Left hindlimb (tissue), 1 donor: ENCODE data around the gene HIVEP3.

ENCODE experiments used
- DNase-seq: peaks from one replicate; pipeline ENCODE4 v3.0.0-alpha.2; 2018

Gene HIVEP3

GRCh38 chr1:41661428-41662060 lies 257.2 kb downstream of the HIVEP3 start:
- no peak for DNase-seq

GRCh38 chr1:41660570-41661427 lies 257.9 kb downstream of the HIVEP3 start:
- DNase-seq, result no peak

- no peak for DNase-seq
Measured at GRCh38 chr1:41659903-41660302, 258.8 kb downstream of the HIVEP3 start.

- DNase-seq, result no peak
Measured at GRCh38 chr1:41659159-41659495, 259.6 kb downstream of the HIVEP3 start.

- DNase-seq, result peak; percentile 25
Measured at GRCh38 chr1:41658431-41659158, 260.1 kb downstream of the HIVEP3 start.

DNA sequence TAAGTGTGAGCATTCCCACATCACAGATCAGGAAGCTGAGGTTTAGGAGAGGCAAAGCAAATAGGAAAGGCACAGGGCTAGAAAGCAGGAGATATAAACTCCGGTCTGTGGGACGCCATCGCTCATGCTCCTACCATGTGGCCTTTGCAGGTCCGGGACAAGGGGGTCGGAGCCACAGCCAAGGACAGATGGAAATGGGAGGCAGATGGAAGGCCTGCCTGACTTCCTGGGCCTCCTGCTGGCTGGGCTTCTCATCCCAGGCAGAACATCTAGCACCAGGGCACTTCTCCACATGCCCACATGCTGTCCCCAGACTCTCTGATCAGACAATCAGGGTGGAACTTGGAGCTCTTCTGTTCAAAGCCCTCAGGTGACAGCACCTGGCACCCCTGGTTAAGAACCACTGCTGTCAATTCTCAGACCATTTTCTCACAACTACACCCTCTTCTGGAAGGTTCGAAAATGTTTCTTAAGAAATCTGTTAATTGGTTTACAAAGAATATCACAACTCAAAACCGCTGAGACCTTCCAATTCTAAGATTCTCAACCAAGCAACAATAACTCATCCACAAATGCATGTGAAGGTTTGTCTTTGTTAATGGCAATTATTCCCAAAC lies 260.9 kb downstream of the HIVEP3 start:
- DNase-seq, result peak; percentile 25

DNA sequence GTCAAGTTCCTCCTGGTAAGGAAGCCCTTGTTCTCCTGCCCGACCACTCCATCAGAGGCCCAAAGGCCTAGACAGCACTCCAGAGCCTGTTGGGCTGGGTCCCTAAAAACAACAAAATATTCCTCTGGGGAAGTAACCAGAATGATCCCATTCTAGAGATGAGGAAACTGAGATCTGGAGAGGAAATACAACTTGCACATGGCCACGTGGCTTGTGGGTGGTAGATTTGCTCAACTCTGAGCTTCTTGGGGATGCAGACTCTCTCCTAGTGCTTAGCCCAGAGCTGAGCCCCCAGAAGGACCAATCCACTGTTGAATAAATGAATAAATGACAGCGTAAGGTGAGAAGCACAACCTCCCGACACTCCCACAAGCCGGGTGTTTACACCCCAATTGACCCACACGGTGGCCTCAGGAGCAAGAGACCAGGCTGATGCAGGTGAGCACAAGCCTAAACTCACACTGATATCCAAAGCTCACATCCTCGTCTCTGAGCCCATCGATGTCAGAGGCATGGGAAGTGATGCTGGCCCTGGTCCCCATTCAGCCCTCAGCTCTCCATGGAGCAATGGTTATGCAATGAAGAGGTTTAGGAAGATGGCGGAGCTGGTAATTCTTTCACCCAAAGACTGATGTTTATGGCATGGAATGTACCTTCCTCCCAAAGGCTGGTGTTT lies 261.8 kb downstream of the HIVEP3 start:
- DNase-seq, result peak; percentile 15

DNA sequence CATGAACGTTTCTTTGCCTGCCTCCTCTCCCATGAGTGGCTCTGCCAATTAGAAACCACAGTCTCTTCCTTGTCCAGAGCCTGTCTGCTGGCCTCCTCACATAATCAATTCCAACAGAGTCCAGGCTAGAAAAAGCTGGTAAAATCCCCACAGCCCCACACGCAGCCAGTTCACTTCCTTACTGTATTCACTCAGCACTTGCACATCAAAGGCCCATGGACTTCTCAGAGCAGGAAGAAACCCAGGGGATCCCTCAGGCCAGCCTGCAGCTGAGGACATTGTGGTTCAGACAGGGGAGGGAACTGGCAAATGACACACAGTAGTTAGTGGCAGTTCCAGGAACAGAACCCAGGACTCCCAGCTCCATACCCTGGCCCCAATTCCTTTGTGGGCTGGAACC lies 262.7 kb downstream of the HIVEP3 start:
- DNase-seq, result peak; percentile 36

- DNase-seq, result peak; percentile 5
Measured at GRCh38 chr1:41655632-41656031, 263.1 kb downstream of the HIVEP3 start.

DNA sequence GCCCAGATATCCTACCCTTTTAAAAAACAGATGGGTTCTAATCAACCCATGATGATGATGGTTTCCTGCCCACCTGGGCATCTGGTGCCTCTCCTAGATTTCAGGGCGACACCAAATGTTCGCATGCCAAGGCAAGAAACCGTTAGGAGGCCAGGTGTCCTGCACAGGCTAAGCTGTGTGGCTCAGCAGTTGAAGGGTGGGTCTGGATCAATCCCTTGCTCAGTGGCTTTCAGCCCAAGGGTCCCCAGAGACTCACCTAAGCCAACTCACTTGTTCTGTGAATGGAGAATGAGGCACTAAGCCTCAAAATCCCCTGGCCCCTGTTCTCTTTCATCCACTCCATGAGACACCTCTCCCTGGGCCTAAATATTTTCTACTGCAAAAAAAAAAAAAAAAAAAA lies 265.1 kb downstream of the HIVEP3 start:
- DNase-seq, result no peak

- peak; percentile 18 for DNase-seq
Measured at GRCh38 chr1:41652384-41653265, 266.1 kb downstream of the HIVEP3 start.

- DNase-seq, result peak; percentile 29
Measured at GRCh38 chr1:41650028-41650880, 268.5 kb downstream of the HIVEP3 start.

DNA sequence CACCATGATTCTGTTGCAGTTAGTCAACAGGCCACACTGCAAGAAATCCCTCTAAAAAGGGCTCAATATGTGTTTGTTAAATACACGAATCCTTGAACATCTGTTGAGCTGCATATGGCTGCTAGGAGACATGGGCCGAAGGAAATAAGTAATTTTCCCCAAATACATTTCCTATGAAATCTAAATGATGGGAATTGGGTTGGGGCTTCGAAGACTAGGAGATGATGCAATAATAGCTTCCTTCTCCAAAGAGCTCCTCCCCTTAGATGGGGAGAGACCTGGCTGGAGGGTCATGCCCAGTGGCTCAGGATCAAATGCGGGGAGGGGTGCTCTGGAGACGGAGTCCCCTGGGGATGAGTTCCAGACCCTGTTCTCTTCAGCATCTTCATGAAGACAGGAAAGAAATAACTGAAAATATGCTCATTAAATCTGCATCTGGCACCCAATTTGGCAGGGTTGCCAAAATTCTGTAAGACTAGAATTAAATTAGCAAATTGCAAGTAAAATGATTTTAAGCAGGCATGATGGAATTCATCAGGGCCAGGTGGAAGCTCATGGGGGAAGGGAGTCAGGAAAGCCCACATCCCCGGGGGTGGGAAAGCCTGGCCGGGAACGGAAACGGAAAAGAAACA lies 269.2 kb downstream of the HIVEP3 start:
- peak; percentile 15 for DNase-seq

DNA sequence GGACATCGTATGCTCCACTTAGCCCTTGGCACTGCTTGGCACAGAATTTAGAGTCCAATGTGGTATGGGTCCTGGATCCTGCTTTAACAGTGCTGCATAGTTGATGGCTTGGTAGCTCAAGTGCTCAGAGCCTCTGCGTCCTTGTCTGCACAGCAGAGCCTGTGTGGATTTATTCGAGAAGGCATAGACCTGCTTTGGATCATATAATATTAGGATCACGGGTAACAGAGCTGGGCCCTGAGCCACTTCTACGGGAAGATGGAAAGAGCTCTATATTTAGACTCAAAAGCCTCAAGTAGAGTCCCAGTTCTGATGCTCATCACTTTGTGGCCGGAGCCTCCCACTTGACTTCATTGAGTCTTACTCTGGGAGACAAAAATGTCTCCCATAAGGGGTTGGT lies 269.9 kb downstream of the HIVEP3 start:
- peak; percentile 25 for DNase-seq

DNA sequence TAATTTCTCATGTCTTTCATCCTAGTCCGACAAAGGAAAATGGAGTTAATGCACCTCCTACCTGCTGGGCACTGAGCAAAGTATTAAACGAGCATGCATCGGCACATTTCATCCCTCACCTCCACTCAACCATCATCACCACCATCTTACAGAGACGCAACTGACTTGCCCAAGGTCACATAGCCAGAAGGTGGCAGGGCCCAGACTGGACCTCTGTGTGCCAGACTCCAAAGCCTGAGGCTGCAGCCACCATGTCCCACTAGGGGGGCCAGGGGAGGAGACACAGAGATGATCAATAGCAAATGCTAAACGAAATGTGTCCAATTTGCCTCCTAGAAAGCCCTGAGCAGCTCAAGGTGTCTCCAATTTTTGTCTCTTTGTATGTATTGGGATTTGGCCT lies 270.5 kb downstream of the HIVEP3 start:
- DNase-seq, result peak; percentile 0

DNA sequence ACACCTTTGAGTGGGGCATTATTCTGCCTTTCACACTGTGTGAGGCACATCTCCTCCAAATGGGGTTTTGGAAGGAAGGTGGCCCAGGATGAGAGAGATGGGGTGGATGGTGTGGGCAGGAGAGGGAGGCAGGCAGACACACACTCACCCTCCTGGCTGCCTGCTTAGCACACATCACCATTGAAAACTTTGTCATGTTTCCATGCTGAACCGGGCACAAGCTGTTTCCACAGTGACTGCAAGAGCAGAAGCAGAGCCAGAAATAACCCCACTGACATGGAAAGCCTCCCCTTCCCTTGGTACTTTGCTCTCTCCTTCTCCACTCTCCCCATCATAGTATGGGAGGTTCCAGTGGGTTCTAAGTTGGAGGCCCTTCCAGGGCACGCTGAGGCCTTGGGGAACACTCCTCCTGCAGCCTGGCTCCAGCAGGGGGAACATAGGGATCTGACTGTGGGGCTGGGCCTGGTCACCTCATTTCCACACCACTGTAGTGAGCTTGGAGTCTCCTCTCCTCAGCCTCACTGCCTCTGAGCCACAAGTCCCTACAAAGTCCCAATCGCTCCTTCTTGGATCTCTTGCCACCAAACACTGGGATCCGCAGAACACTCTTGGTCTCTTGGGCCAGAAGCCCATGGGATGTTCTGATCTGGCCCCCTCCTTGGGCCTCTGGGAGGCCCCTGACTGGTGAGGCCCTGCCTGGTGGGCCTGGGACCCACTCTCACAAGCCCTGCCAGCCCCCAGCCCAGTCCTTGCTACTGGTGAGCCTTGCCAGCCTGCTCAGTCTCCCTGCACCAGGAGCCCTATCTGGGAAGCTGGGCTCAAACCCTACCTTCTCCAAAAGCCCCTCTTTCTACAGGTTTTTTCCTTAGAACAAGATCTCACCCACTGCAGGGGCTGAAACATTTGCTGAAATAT lies 271.2 kb downstream of the HIVEP3 start:
- peak; percentile 12 for DNase-seq

DNA sequence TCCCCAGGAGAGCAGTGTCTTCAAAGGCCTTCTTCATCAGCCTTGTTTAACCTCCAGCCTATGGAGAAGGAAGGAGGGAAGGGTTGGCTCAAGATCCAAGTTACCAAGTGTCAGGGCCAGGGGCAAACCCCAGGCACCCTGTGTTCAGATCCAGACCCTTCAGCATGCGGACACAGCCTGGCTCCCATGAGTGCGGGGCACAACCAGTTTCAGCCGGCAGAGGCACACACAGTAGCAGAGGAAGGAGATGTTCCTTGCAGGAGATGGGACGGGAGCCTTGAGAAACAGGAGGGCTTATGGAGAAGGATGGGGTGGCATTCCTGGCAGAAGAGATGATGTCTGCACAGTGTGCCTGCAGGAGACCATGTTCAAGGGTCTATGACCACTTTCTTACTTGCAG lies 272.5 kb downstream of the HIVEP3 start:
- DNase-seq, result no peak

DNA sequence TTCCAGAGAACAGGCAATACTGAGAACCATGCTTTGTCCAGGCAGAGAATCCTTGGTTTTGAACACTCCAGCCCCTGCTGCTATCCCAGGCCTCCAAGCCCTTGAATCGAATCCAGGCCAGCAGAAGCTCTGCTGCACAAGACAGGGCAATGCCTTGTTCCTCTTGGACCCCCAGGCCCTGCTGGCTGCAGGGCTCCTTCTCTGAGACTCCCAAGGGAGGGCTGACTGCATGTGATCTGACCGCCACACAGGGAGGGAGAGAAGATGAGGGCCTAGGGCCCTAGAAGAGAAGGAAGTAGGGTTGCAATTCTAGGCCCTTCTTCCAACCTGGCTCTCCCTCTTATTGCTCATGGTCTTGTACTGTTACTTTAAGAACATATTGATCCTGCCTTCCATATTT lies 273.7 kb downstream of the HIVEP3 start:
- peak; percentile 8 for DNase-seq
